ENCODE results near the gene TSPAN7.

TSPAN7 gene

DNA sequence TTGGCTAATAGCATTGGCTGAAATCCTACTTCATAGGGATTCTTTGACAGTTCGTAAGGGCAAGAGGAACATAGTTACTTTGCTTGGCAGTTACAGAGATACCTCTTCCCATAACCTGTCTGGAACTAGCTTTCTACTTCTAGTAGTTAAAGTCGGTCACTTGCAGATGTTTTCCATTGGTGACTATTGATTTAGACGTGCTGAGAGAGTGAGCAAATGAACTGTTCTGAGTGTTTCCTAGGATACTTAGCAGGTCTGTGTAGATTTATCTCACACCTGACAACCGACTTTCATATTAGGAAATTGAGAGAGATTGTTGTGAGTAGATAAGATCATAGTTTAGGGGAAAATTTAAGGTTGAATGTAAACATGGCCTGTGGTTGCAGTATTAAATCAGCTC is 116.8 kb downstream of the TSPAN7 start:
- in situ Hi-C loops (cut with HindIII; ENCODE audit: low sequenced_read_pairs): no loop called here

DNA sequence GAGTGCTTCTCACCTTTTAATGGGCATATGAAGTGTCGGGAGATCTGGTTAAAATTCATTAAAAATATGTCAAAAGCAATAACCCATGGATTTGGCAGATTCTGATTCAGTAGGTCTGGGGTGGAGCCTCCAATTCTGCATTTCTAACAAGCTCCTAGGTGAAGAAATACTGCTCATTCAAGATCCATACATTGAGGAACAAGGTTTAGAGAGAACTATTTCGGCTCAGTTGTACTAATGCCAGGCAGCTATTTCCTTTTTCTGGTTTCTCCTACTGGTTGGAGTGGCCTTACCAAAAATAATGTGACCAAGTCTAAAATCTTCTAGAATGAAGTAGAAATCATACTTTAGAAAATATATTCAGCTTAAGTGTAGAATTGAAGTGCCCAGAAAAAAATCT is 117.5 kb downstream of the TSPAN7 start:
- in situ Hi-C loops (cut with HindIII; ENCODE audit: low sequenced_read_pairs): no loop called here

DNA sequence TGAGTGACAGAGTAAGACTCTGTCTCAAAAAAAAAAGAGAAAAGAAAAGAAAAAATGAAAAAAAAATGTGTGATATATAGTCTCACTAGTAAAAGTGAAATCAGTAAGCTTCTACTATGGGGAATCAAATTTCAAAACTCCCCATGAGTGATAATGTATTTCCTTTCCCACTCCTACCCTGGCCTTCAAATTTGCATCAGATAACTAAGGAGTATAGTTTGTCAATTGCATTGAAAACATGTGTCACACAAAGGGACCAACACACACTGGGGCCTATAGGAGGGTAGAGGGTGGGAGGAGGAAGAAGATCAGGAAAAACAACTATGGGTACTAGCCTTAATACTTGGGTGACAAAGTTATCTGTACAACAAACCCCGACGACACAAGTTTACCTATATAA is 118.4 kb downstream of the TSPAN7 start:
- in situ Hi-C loops (cut with HindIII; ENCODE audit: low sequenced_read_pairs): no loop called here

DNA sequence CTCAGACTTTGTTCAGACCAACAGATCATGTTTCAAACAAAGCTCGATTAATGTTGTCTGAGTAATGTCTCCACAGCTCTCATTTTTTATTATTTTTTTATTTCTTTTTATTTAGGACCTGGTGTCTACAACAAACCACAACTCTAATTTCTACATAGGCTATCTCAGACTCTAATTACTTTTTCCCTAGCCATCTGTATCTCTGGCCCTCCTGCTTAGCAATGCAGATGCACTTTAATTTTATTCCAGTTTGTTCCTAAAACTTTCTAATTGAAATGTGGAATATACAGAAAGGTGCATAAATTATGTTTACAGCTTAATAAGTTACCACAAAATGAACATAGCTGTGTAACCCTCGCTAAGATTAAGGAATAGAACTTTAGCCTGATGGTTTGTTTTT is 120.8 kb downstream of the TSPAN7 start:
- in situ Hi-C loops (cut with HindIII; ENCODE audit: low sequenced_read_pairs): no loop called here

DNA sequence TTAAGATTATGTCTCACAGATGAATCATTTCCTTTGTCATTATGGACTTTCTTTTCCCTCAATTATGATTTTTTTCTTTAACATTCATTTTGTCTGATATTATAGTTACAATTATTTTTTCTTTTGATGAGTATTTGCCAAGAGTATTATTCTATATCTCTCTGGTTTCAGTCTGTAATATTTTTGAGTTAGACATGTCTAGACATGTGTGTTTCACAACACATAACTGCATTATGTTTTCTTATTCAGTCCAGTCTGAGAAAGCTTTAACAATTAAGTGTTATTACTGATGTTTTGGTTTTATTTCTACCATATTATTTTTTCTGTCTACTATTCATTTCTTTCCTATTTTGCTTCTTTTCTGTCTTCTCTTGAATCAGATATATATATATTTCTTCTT is 131.6 kb downstream of the TSPAN7 start:
- in situ Hi-C loops (cut with HindIII; ENCODE audit: low sequenced_read_pairs): no loop called here

DNA sequence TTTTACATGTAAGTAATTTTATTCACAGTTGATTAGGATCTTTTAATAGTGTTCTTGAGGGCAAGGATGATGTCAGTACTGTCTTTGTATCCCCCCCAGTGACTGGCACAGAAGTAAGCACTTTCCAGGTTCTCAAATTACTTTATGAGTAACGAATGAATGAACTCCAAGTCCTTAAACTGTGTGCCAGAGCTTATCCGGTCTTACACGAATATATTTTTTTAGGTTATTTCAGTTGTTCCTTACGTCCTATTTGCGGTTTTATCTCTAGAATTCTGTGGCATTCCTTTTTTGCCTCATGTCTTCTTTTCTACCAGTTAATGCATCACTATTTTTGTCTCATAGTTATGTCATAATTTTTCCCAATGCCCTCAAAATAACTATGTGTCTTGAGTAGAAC is 133.1 kb downstream of the TSPAN7 start:
- in situ Hi-C loops (cut with HindIII; ENCODE audit: low sequenced_read_pairs): no loop called here

DNA sequence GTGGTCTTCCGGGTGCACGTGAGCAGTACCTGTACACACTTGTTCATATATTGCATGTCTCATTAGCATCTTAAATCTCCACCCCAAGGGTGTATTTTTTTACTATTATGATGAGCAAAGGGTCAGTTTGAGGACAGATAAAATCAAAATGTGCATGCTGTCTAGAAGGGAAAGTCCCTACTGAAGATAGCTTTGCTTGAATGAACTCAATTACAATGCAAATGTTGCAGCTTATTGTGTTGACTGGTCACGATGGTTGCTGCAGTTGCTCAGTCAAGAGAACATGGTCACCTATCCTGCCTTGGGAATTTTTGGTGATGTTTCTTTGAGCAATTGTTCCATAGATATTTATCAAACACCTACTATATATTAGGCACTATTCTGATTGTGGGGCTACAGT is 136.1 kb downstream of the TSPAN7 start:
- in situ Hi-C loops (cut with HindIII; ENCODE audit: low sequenced_read_pairs): no loop called here

DNA sequence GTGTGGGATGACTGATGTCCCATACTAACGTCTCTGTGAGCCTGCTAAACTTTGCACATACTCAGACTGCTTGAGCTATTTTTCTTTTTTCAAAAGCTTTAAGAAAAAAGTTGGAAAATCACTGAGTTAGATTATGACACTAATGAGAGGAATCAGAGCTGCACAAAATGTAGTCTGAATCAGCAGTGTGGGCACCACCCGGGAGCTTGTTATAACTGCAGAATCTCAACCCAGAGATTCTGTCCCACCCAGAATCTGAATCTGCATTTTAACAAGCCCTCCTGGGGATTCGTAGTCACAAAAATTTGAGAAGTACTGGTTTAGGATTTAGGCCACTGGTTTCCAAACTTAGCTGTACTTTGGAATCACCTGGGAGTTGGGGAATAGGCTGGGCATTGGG is 137.8 kb downstream of the TSPAN7 start:
- in situ Hi-C loops (cut with HindIII; ENCODE audit: low sequenced_read_pairs): no loop called here

DNA sequence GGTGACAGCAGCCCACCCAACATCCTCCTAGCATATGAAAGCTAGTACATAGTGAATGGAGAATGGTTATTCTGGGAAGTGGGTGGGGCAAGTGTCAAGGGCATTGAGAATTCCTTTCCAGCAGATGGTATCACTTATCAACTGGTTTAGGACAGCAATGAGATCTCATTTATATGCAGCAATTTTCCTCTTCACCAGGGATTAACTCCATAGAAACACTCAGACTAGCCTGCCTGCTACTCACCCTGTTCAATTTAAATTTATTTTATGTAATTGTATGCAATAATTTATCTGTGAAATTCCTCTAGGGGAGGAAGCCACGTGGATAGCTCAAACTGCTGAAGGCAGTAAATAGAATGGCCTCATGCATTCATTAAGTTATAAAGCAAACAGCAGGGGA is 138.4 kb downstream of the TSPAN7 start:
- in situ Hi-C loops (cut with HindIII; ENCODE audit: low sequenced_read_pairs): no loop called here

DNA sequence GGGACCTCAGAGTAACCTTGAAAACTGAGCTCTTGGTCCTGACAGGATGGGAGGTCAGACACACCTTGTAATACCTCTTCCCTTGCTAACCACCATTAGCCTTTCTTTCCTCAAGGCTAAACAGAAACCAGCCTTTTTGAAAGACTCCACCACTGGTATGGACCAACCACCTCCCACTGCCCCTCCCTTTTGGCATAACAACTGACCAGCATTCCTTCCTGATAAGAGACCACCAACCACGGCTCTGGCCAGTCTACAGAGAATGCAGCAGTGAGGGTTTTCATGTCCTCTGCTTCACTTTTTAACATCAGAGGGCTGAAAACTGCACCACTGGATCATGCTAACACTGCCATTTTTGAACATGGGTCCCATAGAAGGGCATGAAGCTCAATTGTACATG is 139.7 kb downstream of the TSPAN7 start:
- in situ Hi-C loops (cut with HindIII; ENCODE audit: low sequenced_read_pairs): no loop called here

DNA sequence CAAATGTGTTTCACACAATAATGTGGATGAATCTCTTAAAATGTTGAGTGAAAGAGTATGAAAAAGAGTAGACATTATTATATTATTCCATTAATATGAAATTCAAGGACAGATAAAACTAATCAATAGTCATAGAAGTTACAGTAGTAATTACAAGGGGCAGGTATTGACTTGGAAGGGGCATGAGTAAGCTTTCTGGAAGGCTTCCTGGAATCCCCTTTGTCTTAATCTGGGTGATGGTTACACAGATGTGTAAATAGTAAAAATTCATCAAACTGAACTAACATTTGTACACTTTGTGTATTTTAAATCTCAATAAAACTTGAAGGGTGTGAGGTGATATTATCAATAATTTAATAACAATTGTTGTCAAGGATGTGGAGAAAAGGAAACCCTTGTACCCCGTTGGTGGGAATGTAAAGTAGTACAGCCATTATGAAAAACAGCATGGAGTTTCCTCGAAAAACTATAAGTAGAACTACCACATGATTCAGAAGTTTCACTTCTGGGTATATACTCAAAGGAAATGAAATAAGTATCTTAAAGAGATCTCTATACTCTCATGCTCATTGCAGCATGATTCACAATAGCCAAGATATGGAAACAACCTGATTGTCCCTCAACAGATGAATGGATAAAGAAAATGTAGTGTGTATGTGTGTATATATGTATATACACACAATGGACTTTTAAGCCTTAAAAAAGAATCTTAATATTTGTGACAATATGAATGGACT is 143.0 kb downstream of the TSPAN7 start:
- in situ Hi-C loops (cut with HindIII; ENCODE audit: low sequenced_read_pairs): no loop called here

DNA sequence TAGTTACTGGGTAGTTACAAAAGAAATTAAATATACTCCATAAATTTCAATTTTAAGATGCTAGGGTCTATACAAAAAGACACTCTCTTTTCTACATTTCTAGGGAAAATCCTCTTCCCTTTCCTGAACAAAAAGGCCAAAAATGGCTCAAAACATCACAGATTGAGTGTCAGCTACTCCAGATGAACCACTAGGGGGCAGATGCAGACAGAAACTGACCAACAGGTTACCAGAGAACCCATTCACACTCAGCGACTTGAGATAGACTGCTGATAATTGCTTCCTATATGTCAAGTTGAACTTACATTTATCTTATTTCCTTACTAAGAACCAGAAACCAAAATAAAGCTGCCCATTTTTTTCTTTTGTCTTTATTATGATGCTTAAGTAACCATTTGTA is 156.5 kb downstream of the TSPAN7 start:
- in situ Hi-C loops (cut with HindIII; ENCODE audit: low sequenced_read_pairs): no loop called here

DNA sequence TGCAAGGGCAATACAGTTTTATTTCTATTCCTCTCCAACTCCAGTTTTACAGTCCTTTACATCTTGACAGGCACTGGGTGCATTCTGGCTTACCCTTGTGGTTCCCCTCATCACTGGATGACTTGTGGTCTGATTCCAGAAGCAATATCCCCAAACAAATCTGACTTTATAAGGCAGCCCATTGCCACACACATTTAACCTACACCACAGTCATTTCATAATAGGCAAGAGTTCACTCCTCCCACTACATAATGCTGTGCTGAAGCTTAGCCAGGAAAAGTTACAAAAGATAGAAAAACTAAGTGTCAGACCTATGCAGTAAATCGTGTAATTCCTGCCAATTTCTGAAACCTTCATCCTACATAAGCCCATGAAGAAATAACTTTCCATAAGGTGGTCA is 157.0 kb downstream of the TSPAN7 start:
- in situ Hi-C loops (cut with HindIII; ENCODE audit: low sequenced_read_pairs): no loop called here

DNA sequence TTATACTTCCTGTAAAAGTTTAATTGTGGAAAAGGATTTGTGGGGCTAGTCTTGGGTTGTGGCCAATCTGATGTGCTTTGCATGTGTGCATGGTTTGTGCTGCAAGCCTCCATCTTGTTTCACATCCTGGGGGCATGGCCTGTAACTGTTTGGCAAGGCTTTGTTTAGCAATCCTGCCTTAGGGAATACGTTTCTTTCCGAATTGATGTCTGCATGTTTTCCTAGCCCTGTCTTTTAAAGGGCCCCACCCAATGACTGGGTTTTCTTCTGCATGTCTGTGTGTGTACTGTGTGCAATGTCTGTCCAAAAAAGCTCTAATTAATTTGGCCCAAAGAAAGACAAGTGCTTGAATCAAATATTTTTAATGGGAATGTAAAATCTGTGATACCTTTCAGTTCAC is 165.3 kb downstream of the TSPAN7 start:
- in situ Hi-C loops (cut with HindIII; ENCODE audit: low sequenced_read_pairs): no loop called here

DNA sequence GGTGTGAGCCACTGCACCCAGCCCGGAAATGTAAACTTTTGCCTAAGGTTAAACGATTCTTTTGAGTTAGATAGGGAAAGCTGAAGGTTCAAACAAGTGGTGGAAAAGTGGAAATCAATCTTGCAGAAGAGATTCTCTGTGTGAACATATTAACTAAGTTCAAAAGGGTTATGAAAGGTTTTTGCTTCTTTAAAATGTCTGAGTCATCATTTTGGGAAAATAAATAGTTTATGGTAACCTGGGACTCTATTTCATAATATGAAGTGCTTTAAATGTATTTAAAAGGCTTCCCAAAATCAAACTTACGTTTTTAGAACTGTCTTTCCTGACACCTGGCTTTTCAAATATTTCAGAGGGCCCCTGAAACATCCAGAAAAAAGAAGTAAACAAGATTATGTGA is 166.3 kb downstream of the TSPAN7 start:
- in situ Hi-C loops (cut with HindIII; ENCODE audit: low sequenced_read_pairs): no loop called here

DNA sequence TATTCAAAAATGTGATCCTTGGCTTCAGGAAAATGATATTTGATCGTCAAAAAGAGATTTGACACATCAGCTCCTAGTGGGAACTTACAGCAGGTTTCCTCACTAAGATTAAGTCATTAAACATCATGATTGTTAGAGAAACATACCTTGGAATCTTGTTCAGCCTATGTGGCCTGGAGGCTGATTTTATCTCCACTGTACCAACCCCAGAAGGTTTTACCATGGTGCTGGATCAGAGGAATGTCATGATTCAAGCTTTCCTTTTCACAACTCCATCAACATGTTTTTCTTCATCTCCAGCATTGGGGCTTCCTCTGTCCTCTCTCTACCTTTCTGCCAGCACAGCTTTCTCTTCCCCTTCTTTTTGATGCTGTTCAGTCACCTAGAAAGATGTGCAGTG is 171.5 kb downstream of the TSPAN7 start:
- in situ Hi-C loops (cut with HindIII; ENCODE audit: low sequenced_read_pairs): no loop called here

Measured in endothelial cell of hepatic sinusoid (primary cell).